HG02763 (cell line): ENCODE results near the gene CCDC149.

ENCODE experiments used
- ATAC-seq: cut with Tn5 transposase; IDR thresholded peaks from one replicate; pipeline ENCODE4 v1.9.1; 2021; ENCODE audit warnings: mild to moderate bottlenecking, moderate library complexity; ENCODE audit not compliant: unreplicated experiment

Gene CCDC149

GRCh38 chr4:24805566-24805965, 107.3 kb downstream of the CCDC149 start:
- ATAC-seq: no peak

GRCh38 chr4:24805067-24805466, 107.8 kb downstream of the CCDC149 start:
- no peak for ATAC-seq

- no peak for ATAC-seq
Observed at GRCh38 chr4:24802648-24803047, 110.2 kb downstream of the CCDC149 start.

GRCh38 chr4:24801136-24801855, 111.5 kb downstream of the CCDC149 start:
- no peak for ATAC-seq

GRCh38 chr4:24800325-24800895, 112.4 kb downstream of the CCDC149 start:
- ATAC-seq: no peak

GRCh38 chr4:24799544-24800324, 113.1 kb downstream of the CCDC149 start:
- no peak for ATAC-seq

GRCh38 chr4:24799196-24799543, 113.7 kb downstream of the CCDC149 start:
- ATAC-seq: no peak

GRCh38 chr4:24798036-24798610, 114.7 kb downstream of the CCDC149 start:
- ATAC-seq: no peak

GRCh38 chr4:24796620-24797019, 116.2 kb downstream of the CCDC149 start:
- ATAC-seq: no peak

- ATAC-seq: no peak
Observed at GRCh38 chr4:24795666-24796381, 117.0 kb downstream of the CCDC149 start.

- no peak for ATAC-seq
Observed at GRCh38 chr4:24794916-24795665, 117.8 kb downstream of the CCDC149 start, which contains the start of gene SOD3. Gene SOD3, plus strand, starts transcription at chr4:24795573. Its CDS starts 3,949 bp downstream, at chr4:24799522.

- ATAC-seq: no peak
Observed at GRCh38 chr4:24794480-24794879, 118.4 kb downstream of the CCDC149 start.

GRCh38 chr4:24794051-24794450, 118.8 kb downstream of the CCDC149 start:
- no peak for ATAC-seq

GRCh38 chr4:24793219-24794005, 119.4 kb downstream of the CCDC149 start:
- ATAC-seq: no peak

- no peak for ATAC-seq
Observed at GRCh38 chr4:24792552-24792951, 120.3 kb downstream of the CCDC149 start.

GRCh38 chr4:24791043-24791442, 121.8 kb downstream of the CCDC149 start:
- ATAC-seq: no peak

- ATAC-seq: no peak
Observed at GRCh38 chr4:24783506-24783905, 129.3 kb downstream of the CCDC149 start.

GRCh38 chr4:24781999-24782745, 130.7 kb downstream of the CCDC149 start:
- no peak for ATAC-seq
